Stimulated activated naive CD8-positive, alpha-beta T cell treated with anti-CD3 and anti-CD28 coated beads, Interleukin-15, Interleukin-2, amounts not matched to agents 100 ng/mL and 50 ng/mL, for 24 hours (primary cell): ENCODE measurements around the gene EEF1AKMT1.
"Not testable (repeated sequence)": the region's sequence is repeated elsewhere in the genome, so short reads cannot be mapped to it uniquely, and the experiment has no call there.

Experiments
- H3K27ac Mint-ChIP-seq: one replicate; pipeline ENCODE4 v1.8.0; 2021; ENCODE audit warnings: mild to moderate bottlenecking, mixed read lengths
- H3K27me3 Mint-ChIP-seq: one replicate; pipeline ENCODE4 v1.8.0; 2021; ENCODE audit warnings: mixed read lengths
- H3K36me3 Mint-ChIP-seq: one replicate; pipeline ENCODE4 v1.8.0; 2021; ENCODE audit warnings: low read depth, mixed read lengths
- H3K4me1 Mint-ChIP-seq: one replicate; pipeline ENCODE4 v1.8.0; 2021; ENCODE audit warnings: low read depth, mixed read lengths
- H3K4me3 Mint-ChIP-seq: one replicate; pipeline ENCODE4 v1.8.0; 2021; ENCODE audit warnings: mild to moderate bottlenecking, mixed read lengths
- H3K9me3 Mint-ChIP-seq: one replicate; pipeline ENCODE4 v1.8.0; 2021; ENCODE audit warnings: mixed read lengths

EEF1AKMT1 gene

DNA sequence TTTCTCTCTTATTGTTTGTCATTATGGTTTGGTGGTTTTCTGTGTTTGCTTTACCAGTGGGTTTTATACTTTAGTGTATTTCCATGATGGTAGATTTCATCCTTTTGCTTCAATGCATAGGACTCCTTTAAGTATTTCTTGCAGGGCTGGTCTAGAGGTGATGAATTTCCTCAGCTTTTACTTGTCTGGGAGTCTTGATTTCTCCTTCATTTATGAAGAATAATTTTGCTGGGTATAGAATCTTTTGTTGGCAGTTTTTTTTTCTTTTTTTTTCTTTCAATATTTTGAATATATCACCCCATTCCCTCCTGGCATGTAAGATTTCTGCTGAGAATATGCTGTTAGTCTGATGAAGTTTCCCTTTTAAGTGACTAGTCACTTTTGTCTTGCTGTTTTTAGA is 19.8 kb downstream of the EEF1AKMT1 start:
- Mint-ChIP-seq H3K4me3 (no peak overlapping the region), H3K27me3 (no peaks in the 10 kb centered on the region), H3K36me3 (peaks cover 65% of the 10 kb centered on the region), H3K4me1 (no peaks in the 10 kb centered on the region), H3K27ac (no peak overlapping the region), H3K9me3 (peaks cover 40% of the 10 kb centered on the region)

- no peak overlapping the region for H3K27ac Mint-ChIP-seq
- peaks cover 60% of the 10 kb centered on the region for H3K36me3 Mint-ChIP-seq
- H3K4me1 Mint-ChIP-seq = no peaks in the 10 kb centered on the region
- H3K4me3 Mint-ChIP-seq = no peak overlapping the region
- H3K27me3 Mint-ChIP-seq = no peaks in the 10 kb centered on the region
- peaks cover 44% of the 10 kb centered on the region for H3K9me3 Mint-ChIP-seq
These were observed 24.4 kb downstream of the EEF1AKMT1 start for GRCh38 chr13:20749377-20749776.

DNA sequence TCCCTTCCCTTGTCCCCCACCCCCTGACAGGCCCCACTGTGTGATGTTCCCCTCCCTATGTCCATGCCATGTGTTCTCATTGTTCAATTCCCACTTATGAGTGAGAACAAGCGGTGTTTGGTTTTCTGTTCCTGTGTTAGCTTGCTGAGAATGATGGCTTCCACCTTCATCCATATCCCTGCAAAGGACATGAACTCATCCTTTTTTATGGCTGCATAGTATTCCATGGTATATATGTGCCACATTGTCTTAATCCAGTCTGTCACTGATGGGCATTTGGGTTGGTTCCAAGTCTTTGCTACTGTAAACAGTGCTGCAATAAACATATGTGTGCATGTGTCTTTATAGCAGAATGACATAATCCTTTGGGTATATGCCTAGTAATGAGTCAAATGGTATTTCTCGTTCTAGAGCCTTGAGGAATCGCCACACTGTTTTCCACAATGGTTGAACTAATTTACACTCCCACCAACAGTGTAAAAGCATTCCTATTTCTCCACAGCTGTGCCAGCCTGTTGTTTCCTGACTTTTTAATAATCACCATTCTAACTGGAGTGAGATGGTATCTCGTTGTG is 29.8 kb downstream of the EEF1AKMT1 start:
- H3K36me3 Mint-ChIP-seq = peaks cover 40% of the 10 kb centered on the region
- not testable (repeated sequence) for H3K9me3 Mint-ChIP-seq, H3K4me1 Mint-ChIP-seq, H3K27me3 Mint-ChIP-seq, H3K4me3 Mint-ChIP-seq, H3K27ac Mint-ChIP-seq

- H3K4me1 Mint-ChIP-seq = no peaks in the 10 kb centered on the region
- H3K4me3 Mint-ChIP-seq = no peak overlapping the region
- H3K27ac Mint-ChIP-seq = no peak overlapping the region
- no peaks in the 10 kb centered on the region for H3K9me3 Mint-ChIP-seq
- H3K27me3 Mint-ChIP-seq = no peaks in the 10 kb centered on the region
- peaks cover 24% of the 10 kb centered on the region for H3K36me3 Mint-ChIP-seq
These were observed 33.7 kb downstream of the EEF1AKMT1 start for GRCh38 chr13:20740021-20740420.

- H3K4me3 Mint-ChIP-seq = no peak overlapping the region
- H3K27ac Mint-ChIP-seq = no peak overlapping the region
- H3K9me3 Mint-ChIP-seq = no peaks in the 10 kb centered on the region
- H3K36me3 Mint-ChIP-seq = peaks cover 17% of the 10 kb centered on the region
- no peaks in the 10 kb centered on the region for H3K27me3 Mint-ChIP-seq
- no peaks in the 10 kb centered on the region for H3K4me1 Mint-ChIP-seq
These were observed 35.1 kb downstream of the EEF1AKMT1 start for GRCh38 chr13:20738616-20739015.

DNA sequence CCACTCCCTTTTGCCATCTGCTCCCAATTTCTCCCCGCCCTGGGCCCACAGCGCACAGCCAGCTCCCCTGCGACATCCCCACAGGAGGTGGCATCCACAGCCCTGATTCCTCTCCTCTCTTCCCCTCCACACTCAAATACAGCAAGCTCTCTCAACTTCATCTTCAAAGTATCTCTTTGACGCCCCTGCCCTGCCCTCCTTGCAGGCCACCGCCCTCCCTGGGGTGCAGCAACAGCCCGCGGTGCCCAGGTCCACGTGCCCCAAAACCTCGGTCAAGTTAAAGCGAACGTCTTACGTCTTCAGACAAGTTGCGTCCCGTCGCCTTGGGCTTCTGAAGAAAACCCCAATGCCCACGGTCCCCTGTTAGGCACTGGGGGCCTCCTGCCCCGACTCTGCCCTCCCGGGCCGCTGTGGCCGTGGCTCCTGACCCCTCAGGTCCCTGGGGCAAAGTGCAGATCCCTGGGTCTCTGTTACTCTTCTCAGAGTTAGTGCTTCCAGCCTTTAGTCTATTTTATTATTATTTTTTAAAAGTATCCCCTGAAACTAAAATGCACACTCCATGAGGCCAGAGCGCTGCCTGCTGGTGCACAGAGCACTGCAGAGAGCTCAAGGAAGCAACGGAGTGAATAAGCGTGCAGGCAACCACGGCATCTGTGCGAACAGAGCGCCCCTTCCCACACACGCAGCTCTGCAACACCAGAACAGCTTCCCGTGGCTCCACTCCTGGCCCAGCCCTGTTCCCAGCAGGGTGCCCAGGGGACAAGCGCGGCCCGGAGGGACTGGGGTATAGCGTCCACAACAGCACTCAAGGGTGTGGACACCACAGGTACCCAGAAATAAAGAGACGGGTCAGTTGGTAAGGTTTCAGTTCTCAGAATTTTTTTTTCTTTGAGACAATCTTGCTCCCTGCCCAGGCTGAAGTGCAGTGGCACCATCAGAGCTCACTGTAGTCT is 43.9 kb downstream of the EEF1AKMT1 start:
- H3K4me3 Mint-ChIP-seq = no peak overlapping the region
- no peak overlapping the region for H3K27ac Mint-ChIP-seq
- H3K9me3 Mint-ChIP-seq = no peaks in the 10 kb centered on the region
- H3K36me3 Mint-ChIP-seq = peaks cover 21% of the 10 kb centered on the region
- H3K4me1 Mint-ChIP-seq = no peaks in the 10 kb centered on the region
- H3K27me3 Mint-ChIP-seq = no peaks in the 10 kb centered on the region

- peaks cover 21% of the 10 kb centered on the region for H3K36me3 Mint-ChIP-seq
- no peaks in the 10 kb centered on the region for H3K27me3 Mint-ChIP-seq
- H3K4me1 Mint-ChIP-seq = no peaks in the 10 kb centered on the region
- H3K27ac Mint-ChIP-seq = no peak overlapping the region
- H3K4me3 Mint-ChIP-seq = no peak overlapping the region
- no peaks in the 10 kb centered on the region for H3K9me3 Mint-ChIP-seq
These were observed 45.0 kb downstream of the EEF1AKMT1 start for GRCh38 chr13:20728579-20729311.

DNA sequence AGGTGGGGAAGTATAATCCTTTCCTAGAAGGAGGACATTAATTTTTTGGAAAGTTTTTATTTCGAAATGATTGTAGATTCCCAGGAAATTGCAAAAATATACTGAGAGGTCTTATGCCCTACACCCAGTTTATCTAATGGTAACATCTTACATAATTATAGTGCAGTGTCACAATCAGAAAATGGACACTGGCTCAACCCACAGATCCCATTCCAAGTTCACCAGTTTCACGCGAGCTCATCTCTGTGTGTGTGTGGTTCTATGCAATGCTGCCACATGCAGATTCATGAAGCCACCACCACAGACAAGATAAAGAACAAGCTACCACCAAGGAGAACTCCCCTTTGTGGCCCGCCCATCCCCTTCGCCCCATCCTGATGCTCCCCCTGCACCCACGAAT is 45.9 kb downstream of the EEF1AKMT1 start:
- H3K9me3 Mint-ChIP-seq = no peaks in the 10 kb centered on the region
- H3K27ac Mint-ChIP-seq = no peak overlapping the region
- peaks cover 2% of the 10 kb centered on the region for H3K4me1 Mint-ChIP-seq
- peaks cover 4% of the 10 kb centered on the region for H3K27me3 Mint-ChIP-seq
- peaks cover 21% of the 10 kb centered on the region for H3K36me3 Mint-ChIP-seq
- H3K4me3 Mint-ChIP-seq = no peak overlapping the region

DNA sequence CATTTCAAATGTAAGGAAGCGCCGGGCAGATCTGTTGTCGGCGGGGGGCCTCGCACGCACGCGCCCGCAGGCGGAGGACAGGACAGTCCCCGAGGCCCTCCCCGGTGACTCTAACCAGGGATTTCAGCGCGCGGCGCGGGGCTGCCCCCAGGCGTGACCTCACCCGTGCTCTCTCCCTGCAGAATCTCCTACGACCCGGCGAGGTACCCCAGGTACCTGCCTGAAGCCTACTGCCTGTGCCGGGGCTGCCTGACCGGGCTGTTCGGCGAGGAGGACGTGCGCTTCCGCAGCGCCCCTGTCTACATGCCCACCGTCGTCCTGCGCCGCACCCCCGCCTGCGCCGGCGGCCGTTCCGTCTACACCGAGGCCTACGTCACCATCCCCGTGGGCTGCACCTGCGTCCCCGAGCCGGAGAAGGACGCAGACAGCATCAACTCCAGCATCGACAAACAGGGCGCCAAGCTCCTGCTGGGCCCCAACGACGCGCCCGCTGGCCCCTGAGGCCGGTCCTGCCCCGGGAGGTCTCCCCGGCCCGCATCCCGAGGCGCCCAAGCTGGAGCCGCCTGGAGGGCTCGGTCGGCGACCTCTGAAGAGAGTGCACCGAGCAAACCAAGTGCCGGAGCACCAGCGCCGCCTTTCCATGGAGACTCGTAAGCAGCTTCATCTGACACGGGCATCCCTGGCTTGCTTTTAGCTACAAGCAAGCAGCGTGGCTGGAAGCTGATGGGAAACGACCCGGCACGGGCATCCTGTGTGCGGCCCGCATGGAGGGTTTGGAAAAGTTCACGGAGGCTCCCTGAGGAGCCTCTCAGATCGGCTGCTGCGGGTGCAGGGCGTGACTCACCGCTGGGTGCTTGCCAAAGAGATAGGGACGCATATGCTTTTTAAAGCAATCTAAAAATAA is 52.1 kb downstream of the EEF1AKMT1 start:
- Mint-ChIP-seq H3K4me3 (peak overlapping the region; percentile 48), H3K9me3 (no peaks in the 10 kb centered on the region), H3K27ac (no peak overlapping the region), H3K27me3 (peaks cover 17% of the 10 kb centered on the region), H3K36me3 (no peaks in the 10 kb centered on the region), H3K4me1 (peaks cover 8% of the 10 kb centered on the region)

DNA sequence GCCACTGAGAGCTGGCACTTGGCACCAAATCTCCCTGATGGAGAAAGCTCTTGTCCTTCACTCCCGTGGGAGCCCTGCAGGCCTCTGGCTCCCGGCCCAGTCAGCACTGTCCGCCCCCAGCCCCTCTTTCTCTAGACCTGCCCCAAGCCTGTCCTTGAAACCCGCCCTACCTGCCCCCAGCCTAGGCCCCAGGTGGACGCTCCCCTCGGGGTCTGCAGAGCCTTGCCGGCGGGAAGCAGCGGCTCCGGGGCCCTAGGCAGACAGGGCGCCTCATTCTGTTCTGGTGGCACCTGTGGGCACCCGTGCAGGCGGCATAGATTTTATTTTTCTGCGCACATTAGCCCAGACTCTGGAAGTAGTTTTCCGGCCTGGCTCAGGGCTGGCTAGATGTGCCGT is 52.7 kb downstream of the EEF1AKMT1 start:
- Mint-ChIP-seq H3K4me3 (no peak overlapping the region), H3K27me3 (peaks cover 17% of the 10 kb centered on the region), H3K4me1 (peaks cover 8% of the 10 kb centered on the region)

GRCh38 chr13:20720499-20720898 is 53.3 kb downstream of the EEF1AKMT1 start:
- no peak overlapping the region for H3K27ac Mint-ChIP-seq

More for the DNA sequence above, 52.7 kb downstream of the EEF1AKMT1 start:
- H3K27ac Mint-ChIP-seq = no peak overlapping the region
- H3K9me3 Mint-ChIP-seq = no peaks in the 10 kb centered on the region
- H3K36me3 Mint-ChIP-seq = no peaks in the 10 kb centered on the region

GRCh38 chr13:20719783-20720182 is 54.0 kb downstream of the EEF1AKMT1 start:
- Mint-ChIP-seq H3K36me3 (no peaks in the 10 kb centered on the region), H3K4me3 (no peak overlapping the region), H3K4me1 (peaks cover 8% of the 10 kb centered on the region), H3K9me3 (no peaks in the 10 kb centered on the region), H3K27ac (no peak overlapping the region), H3K27me3 (peaks cover 17% of the 10 kb centered on the region)

More at GRCh38 chr13:20720499-20720898, 53.3 kb downstream of the EEF1AKMT1 start:
- no peaks in the 10 kb centered on the region for H3K36me3 Mint-ChIP-seq
- no peaks in the 10 kb centered on the region for H3K9me3 Mint-ChIP-seq
- H3K4me3 Mint-ChIP-seq = no peak overlapping the region
- peaks cover 8% of the 10 kb centered on the region for H3K4me1 Mint-ChIP-seq
- peaks cover 17% of the 10 kb centered on the region for H3K27me3 Mint-ChIP-seq

DNA sequence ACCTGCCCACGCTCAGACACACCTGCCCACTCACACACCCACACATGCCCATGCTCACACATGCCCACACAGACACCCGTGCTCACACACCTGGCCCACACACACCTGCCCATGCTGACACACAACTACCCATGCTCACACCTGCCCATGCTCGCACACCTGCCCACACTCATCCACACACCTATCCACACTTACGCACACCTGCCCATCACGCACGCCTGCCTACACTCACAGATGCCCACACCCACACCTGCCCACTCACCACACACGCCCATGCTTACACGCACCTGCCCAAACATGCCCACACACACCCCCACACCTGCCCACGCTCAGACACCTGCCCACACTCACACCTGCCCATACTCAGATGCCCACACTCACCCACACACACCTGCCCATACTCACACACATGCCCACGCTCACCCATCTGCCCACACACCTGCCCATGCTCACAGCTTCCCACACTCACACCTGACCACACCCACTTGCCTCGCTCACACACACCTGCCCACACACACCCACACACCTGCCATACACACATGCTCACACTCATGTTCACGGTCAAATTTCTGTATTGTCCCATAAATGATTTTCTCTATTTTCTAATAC is 54.7 kb downstream of the EEF1AKMT1 start:
- Mint-ChIP-seq H3K9me3 (no peaks in the 10 kb centered on the region), H3K36me3 (no peaks in the 10 kb centered on the region), H3K4me3 (no peak overlapping the region), H3K27ac (no peak overlapping the region), H3K27me3 (peaks cover 19% of the 10 kb centered on the region), H3K4me1 (peaks cover 10% of the 10 kb centered on the region)
